Measurements from ENCODE around the gene PRKAG1. TPM values are rescaled to one million over a fixed set of nuclear protein-coding genes. Genes with fewer than 3 reads are reported as not detected.
"Not testable (repeated sequence)": the region's sequence is repeated elsewhere in the genome, so short reads cannot be mapped to it uniquely, and the experiment has no call there.

Gene PRKAG1
- total RNA-seq, result 10 to 100 TPM; 49.5 to 54.8 TPM

DNA sequence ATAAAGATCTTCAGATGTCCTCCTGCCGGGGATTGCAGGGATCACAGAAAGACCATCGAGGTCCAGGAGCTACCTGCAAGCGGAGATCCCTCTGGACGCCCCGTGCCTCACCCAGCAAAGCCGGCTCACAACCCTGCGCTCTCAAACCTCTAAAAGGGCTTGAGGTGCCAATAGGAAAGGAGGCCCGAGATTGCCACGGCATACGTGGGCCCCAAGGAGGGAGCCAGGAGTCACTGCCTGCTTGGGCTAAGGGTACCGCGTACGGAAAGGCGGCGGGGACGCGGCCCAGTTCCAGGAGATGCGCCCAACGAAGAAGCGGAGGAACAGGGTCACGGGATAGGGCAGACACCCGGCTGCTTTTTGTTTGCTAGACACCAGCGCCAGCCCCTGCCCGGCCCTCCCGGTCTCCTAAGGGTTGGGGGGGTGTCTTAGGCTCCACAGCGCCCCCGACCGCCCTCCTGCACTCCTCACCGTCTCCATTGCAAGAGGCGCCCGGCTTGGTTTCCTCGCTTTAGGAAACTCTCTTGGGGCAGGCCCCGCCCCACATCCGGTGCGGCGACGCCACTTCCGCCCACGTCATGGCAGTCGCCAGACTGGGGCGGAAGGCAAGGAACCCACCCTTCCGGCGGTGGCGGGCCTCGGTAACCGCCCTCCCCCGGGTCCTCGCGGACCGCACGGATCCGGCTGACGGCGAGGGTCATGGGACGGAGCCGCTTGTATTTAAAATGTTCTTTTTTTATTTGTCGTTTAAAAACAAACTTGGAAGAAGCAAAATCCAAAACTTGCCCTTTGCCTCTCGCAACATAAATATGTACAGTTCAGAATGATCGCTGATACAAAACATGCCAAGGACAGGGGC lies at the start of gene PRKAG1:
Gene PRKAG1, minus strand, starts transcription at position 516 of the 859 bp plus-strand sequence. Its CDS starts 36 bp downstream, at position 480.
- Histone ChIP-seq H3K36me3 (peaks cover 4% of the 10 kb centered on the region), H3K27ac (peak within 1 kb of the TSS; percentile 91), H3K9me3 (no peaks in the 10 kb centered on the region), H3K27me3 (no peaks in the 10 kb centered on the region), H3K9ac (ENCODE audit: low read depth in 2 of 2, low read length in 2 of 2) (peak within 1 kb of the TSS; percentile 84 to 93), H3K4me3 (peak within 1 kb of the TSS; percentile 78), H3K4me1 (peaks cover 5% of the 10 kb centered on the region)
- peak; percentile 96 for DNase-seq
- TF ChIP-seq CTCF (IDR thresholded peaks at IDR 0.05), result peak; percentile 31
- intact Hi-C loops (cut with DNase I), result no loop called here

DNA sequence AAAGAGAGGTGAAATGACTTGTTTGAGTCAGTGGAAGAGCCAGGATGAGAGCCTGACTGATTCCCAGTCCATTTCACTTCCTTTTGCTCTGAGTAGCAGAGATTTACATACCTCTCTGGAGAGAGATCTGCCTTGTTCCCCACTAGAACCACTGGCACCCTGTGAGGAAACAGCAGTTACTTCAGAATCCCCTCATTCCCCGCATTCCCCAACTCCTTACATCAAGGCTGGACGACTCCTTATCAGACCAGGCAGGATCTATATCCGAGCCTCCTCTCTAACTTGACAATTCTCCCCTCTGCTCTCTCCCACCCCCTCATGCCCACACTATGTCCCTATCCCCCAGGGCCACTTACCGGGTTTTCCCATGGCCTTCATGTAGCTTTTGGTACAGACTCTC lies 47.5 kb upstream of the PRKAG1 start:
- H3K9me3 ChIP-seq, result no peaks in the 10 kb centered on the region
- intact Hi-C loops (cut with DNase I), result loop anchor here (10.0 kb wide), 1 partner anchor 59 kb away; no protein-coding TSS in a partner anchor
- DNase-seq, result no peak
- no peak overlapping the region for H3K9ac ChIP-seq (ENCODE audit: low read depth in 2 of 2, low read length in 2 of 2)
- H3K4me3 ChIP-seq, result no peak overlapping the region
- H3K27me3 ChIP-seq, result no peaks in the 10 kb centered on the region
- H3K27ac ChIP-seq, result no peak overlapping the region
- TF ChIP-seq CTCF (IDR thresholded peaks at IDR 0.05), result no peak
- no peaks in the 10 kb centered on the region for H3K36me3 ChIP-seq
- H3K4me1 ChIP-seq, result peaks cover 8% of the 10 kb centered on the region

DNA sequence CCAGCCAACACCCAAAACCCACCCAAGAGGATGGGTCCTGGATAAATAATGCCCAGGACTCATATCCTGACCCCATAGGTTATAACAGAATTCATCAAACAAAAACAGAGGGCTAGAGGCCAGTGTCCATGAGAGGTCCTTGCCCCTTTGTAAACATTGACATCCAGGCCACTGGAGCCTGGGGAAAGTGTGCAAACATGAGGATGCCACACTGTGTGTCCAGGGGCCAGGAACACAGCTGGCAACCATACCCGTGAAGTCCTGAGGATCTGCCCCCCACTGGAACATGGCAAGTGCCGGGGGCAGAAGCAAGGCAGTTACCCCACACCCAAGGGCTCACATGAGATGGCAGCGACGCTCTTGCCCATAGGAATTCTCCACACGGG lies 46.2 kb upstream of the PRKAG1 start:
- Histone ChIP-seq H3K36me3 (no peaks in the 10 kb centered on the region), H3K27ac (no peak overlapping the region), H3K4me1 (peaks cover 4% of the 10 kb centered on the region), H3K9ac (ENCODE audit: low read depth in 2 of 2, low read length in 2 of 2) (no peak overlapping the region), H3K27me3 (no peaks in the 10 kb centered on the region), H3K9me3 (no peaks in the 10 kb centered on the region), H3K4me3 (no peak overlapping the region)
- intact Hi-C loops (cut with DNase I), result loop anchor here (5.0 to 10.0 kb wide), 2 partner anchors 33 to 60 kb away; no protein-coding TSS in a partner anchor
- TF ChIP-seq CTCF (IDR thresholded peaks at IDR 0.05), result no peak
- DNase-seq, result no peak

- not testable (repeated sequence) for H3K36me3 ChIP-seq; H3K9me3 ChIP-seq; DNase-seq; H3K27me3 ChIP-seq; H3K9ac ChIP-seq (ENCODE audit: low read depth in 2 of 2, low read length in 2 of 2); H3K4me3 ChIP-seq; H3K27ac ChIP-seq
- peaks cover 14% of the 10 kb centered on the region for H3K4me1 ChIP-seq
- intact Hi-C loops (cut with DNase I), result loop anchor here (5.0 to 10.0 kb wide), 2 partner anchors 35 to 63 kb away; no protein-coding TSS in a partner anchor
These were observed 43.3 kb upstream of the PRKAG1 start for GRCh38 chr12:49061916-49062315.

DNA sequence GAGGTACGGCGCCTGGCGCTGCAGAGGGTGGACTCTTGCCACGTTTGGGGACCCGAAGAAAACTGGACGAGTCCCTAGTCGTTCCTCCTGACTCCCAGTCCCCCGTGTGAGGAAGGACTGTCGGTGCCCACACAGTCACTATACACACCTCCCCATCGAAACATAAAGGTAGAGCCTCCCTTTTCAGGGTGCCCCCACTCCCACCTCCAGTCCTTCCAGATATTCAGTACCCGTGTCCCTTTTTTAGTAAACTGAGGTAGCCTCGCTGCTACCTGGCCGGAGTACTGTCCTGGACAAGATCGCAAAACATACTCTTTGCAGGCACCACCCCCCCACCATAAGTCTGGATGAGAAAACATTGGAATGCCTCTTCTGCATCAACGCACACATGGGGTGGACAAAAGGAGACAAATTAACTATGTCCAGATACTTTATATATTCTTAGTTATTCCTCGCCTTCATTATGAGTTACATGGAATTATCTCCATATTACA lies 42.6 kb upstream of the PRKAG1 start:
- Histone ChIP-seq H3K4me3 (peak overlapping the region; percentile 91), H3K9me3 (no peaks in the 10 kb centered on the region), H3K36me3 (no peaks in the 10 kb centered on the region), H3K27me3 (no peaks in the 10 kb centered on the region), H3K9ac (ENCODE audit: low read depth in 2 of 2, low read length in 2 of 2) (peak overlapping the region; percentile 89 to 100), H3K4me1 (peaks cover 21% of the 10 kb centered on the region), H3K27ac (peak overlapping the region; percentile 94)
- intact Hi-C loops (cut with DNase I), result loop anchor here (5.0 to 10.0 kb wide), 2 partner anchors 36 to 64 kb away; no protein-coding TSS in a partner anchor
- no peak for TF ChIP-seq CTCF (IDR thresholded peaks at IDR 0.05)
- DNase-seq, result no peak
